ENCODE measurements around the gene LTBP1.

Gene LTBP1

GRCh38 chr2:33287507-33288005 lies 340.8 kb downstream of the LTBP1 start:
- TF ChIP-seq CEBPB (IDR thresholded peaks at IDR 0.05) (no peak), MAX (IDR thresholded peaks at IDR 0.05) (no peak), RAD21 (IDR thresholded peaks at IDR 0.05; ENCODE audit: low read depth) (no peak), FOXM1 (IDR thresholded peaks at IDR 0.05; ENCODE audit: borderline replicate concordance, low read depth) (no peak), CREB1 (IDR thresholded peaks at IDR 0.05; ENCODE audit: low read depth) (no peak), EGR1 (IDR thresholded peaks at IDR 0.05) (no peak)

- TF ChIP-seq RAD21 (IDR thresholded peaks at IDR 0.05; ENCODE audit: low read depth) (no peak), NFIC (IDR thresholded peaks at IDR 0.05) (no peak), EP300 (IDR thresholded peaks at IDR 0.05; ENCODE audit: borderline replicate concordance) (no peak), YY1 (IDR thresholded peaks at IDR 0.05; ENCODE audit: low read depth) (no peak), FOXM1 (IDR thresholded peaks at IDR 0.05; ENCODE audit: borderline replicate concordance, low read depth) (no peak), MAX (IDR thresholded peaks at IDR 0.05) (no peak), CREB1 (IDR thresholded peaks at IDR 0.05; ENCODE audit: low read depth) (no peak), REST (IDR thresholded peaks at IDR 0.05; ENCODE audit: low read depth) (no peak), ZBTB7A (IDR thresholded peaks at IDR 0.05; ENCODE audit: low read depth) (no peak)
These were observed 341.3 kb downstream of the LTBP1 start for GRCh38 chr2:33288011-33288410.

- TF ChIP-seq EP300 (IDR thresholded peaks at IDR 0.05; ENCODE audit: borderline replicate concordance) (no peak), TCF12 (IDR thresholded peaks at IDR 0.05; ENCODE audit: low read depth) (no peak), CREB1 (IDR thresholded peaks at IDR 0.05; ENCODE audit: low read depth) (no peak), FOXM1 (IDR thresholded peaks at IDR 0.05; ENCODE audit: borderline replicate concordance, low read depth) (no peak), TEAD4 (IDR thresholded peaks at IDR 0.05) (no peak), REST (IDR thresholded peaks at IDR 0.05; ENCODE audit: low read depth) (no peak), EGR1 (IDR thresholded peaks at IDR 0.05) (no peak)
These were observed 343.2 kb downstream of the LTBP1 start for GRCh38 chr2:33289961-33290360.

GRCh38 chr2:33291278-33292013 lies 344.7 kb downstream of the LTBP1 start:
- TF ChIP-seq FOXM1 (IDR thresholded peaks at IDR 0.05; ENCODE audit: borderline replicate concordance, low read depth): no peak
- TF ChIP-seq MAX (IDR thresholded peaks at IDR 0.05): no peak
- no peak for TF ChIP-seq RAD21 (IDR thresholded peaks at IDR 0.05; ENCODE audit: low read depth)

GRCh38 chr2:33292063-33292462 lies 345.3 kb downstream of the LTBP1 start:
- no peak for TF ChIP-seq YY1 (IDR thresholded peaks at IDR 0.05; ENCODE audit: low read depth)

GRCh38 chr2:33292981-33293595 lies 346.3 kb downstream of the LTBP1 start:
- no peak for TF ChIP-seq TAF1 (IDR thresholded peaks at IDR 0.05; ENCODE audit: low read depth)
- TF ChIP-seq CEBPB (IDR thresholded peaks at IDR 0.05): no peak
- no peak for TF ChIP-seq REST (IDR thresholded peaks at IDR 0.05; ENCODE audit: low read depth)
- TF ChIP-seq USF1 (IDR thresholded peaks at IDR 0.05): no peak
- no peak for TF ChIP-seq CREB1 (IDR thresholded peaks at IDR 0.05; ENCODE audit: low read depth)

Data from Ishikawa (cell line).